CD4-positive, alpha-beta memory T cell (primary cell): ENCODE results near the gene F7. TPM values are rescaled to one million over a fixed set of nuclear protein-coding genes. Genes with fewer than 3 reads are reported as not detected.
A peak's percentile ranks its signal among the peaks of the same experiment; 100 is the strongest.

ENCODE experiments used
- CTCF ChIA-PET: fragments of 350-600 bp; sonication (Branson Sonifier 250); formaldehyde crosslinking; loops from one replicate; lab custom pipeline; 2021; ENCODE audit warnings: inconsistent platforms; ENCODE audit not compliant: partially characterized antibody; lab: Charles Lee
- POLR2A ChIA-PET: fragments of 350-600 bp; sonication (Branson Sonifier 250); formaldehyde crosslinking; loops from one replicate; lab custom pipeline; 2021; ENCODE audit not compliant: partially characterized antibody; lab: Charles Lee
- DNase-seq, 5 donors: peaks; one replicate each; pipeline versions ENCODE4 v3.0.0 to v3.0.0-alpha.2; 2020 to 2022; ENCODE audit warnings: mixed read lengths in 1 of 5
- H3K27ac ChIP-seq: one replicate; pipeline ENCODE4 v1.7.0; 2013; ENCODE audit warnings: low read depth, low read length
- H3K27me3 ChIP-seq: 2 replicates; pipeline ENCODE4 v1.7.0; 2013; ENCODE audit warnings: mild to moderate bottlenecking, low read length, moderate library complexity; ENCODE audit not compliant: insufficient read depth
- H3K36me3 ChIP-seq: 2 replicates; pipeline ENCODE4 v1.7.0; 2013; ENCODE audit warnings: mild to moderate bottlenecking, low read length, moderate library complexity; ENCODE audit not compliant: insufficient read depth
- H3K4me1 ChIP-seq: 2 replicates; pipeline ENCODE4 v1.7.0; 2013; ENCODE audit warnings: mild to moderate bottlenecking, low read length, moderate library complexity; ENCODE audit not compliant: insufficient read depth
- H3K4me3 ChIP-seq, 2 donors: one replicate each; pipeline ENCODE4 v1.7.0; 2013; ENCODE audit warnings: low read length in 2 of 2, mild to moderate bottlenecking in 1 of 2
- H3K9me3 ChIP-seq, 2 donors: one replicate each; pipeline ENCODE4 v1.7.0; 2013; ENCODE audit warnings: low read length in 2 of 2, control low read depth in 1 of 2; ENCODE audit not compliant: control insufficient read depth in 1 of 2
- H3K27ac Mint-ChIP-seq, 7 donors: one replicate each; pipeline ENCODE4 v1.8.0; 2020 to 2021; ENCODE audit warnings: mixed read lengths in 7 of 7, mild to moderate bottlenecking in 6 of 7, inconsistent platforms in 3 of 7, moderate library complexity in 3 of 7
- H3K27me3 Mint-ChIP-seq, 2 donors: one replicate each; pipeline ENCODE4 v1.8.0; 2020 to 2021; ENCODE audit warnings: mixed read lengths in 2 of 2
- H3K36me3 Mint-ChIP-seq, 2 donors: one replicate each; pipeline ENCODE4 v1.8.0; 2020 to 2021; ENCODE audit warnings: mixed read lengths in 2 of 2, inconsistent platforms in 1 of 2, mild to moderate bottlenecking in 1 of 2
- H3K4me1 Mint-ChIP-seq, 4 donors: one replicate each; pipeline ENCODE4 v1.8.0; 2020 to 2021; ENCODE audit warnings: mixed read lengths in 4 of 4, mild to moderate bottlenecking in 1 of 4
- H3K4me3 Mint-ChIP-seq, 8 donors: one replicate each; pipeline ENCODE4 v1.8.0; 2020 to 2021; ENCODE audit warnings: mixed read lengths in 8 of 8, mild to moderate bottlenecking in 7 of 8, moderate library complexity in 6 of 8, inconsistent platforms in 3 of 8
- H3K9me3 Mint-ChIP-seq, 8 donors: one replicate each; pipeline ENCODE4 v1.8.0; 2020 to 2021; ENCODE audit warnings: mixed read lengths in 8 of 8, mild to moderate bottlenecking in 5 of 8, inconsistent platforms in 3 of 8, moderate library complexity in 1 of 8
- intact Hi-C: fragments of 100-400 bp; cut with micrococcal nuclease; formaldehyde crosslinking; loops from one replicate; pipeline ENCODE4 v1.15.1; 2023
- polyA plus RNA-seq, 2 donors: library from polyadenylated mRNA; unstranded; fragments of 300-500 nt; fragmentation: Illumina TruSeq; gene quantifications; one replicate each; pipeline ENCODE4 v1.2.3, GENCODE V29; 2021
- total RNA-seq, 2 experiments: library from RNA; stranded (reverse); gene quantifications; one replicate each; pipeline ENCODE4 v1.2.3, GENCODE V29; 2021

Gene F7
- total and polyA plus RNA-seq, 4 experiments from 2014 or later: not detected

- no peaks in the 10 kb centered on the region for H3K27me3 Mint-ChIP-seq
- Histone ChIP-seq H3K36me3 (no peaks in the 10 kb centered on the region), H3K9me3 (no peaks in the 10 kb centered on the region), H3K4me1 (no peaks in the 10 kb centered on the region), H3K4me3 (no peak overlapping the region), H3K27me3 (no peaks in the 10 kb centered on the region), H3K27ac (no peak overlapping the region)
- POLR2A ChIA-PET: no interaction called here
- no peaks in the 10 kb centered on the region for H3K4me1 Mint-ChIP-seq
- no peak overlapping the region for H3K27ac Mint-ChIP-seq
- no peak for DNase-seq
- CTCF ChIA-PET: no interaction called here
- intact Hi-C loops: no loop called here
- peaks cover 0 to 2% (median 0%) of the 10 kb centered on the region in 8 donors for H3K9me3 Mint-ChIP-seq
- peaks cover 6 to 8% of the 10 kb centered on the region in 2 donors for H3K36me3 Mint-ChIP-seq
- H3K4me3 Mint-ChIP-seq: no peak overlapping the region
Measured at GRCh38 chr13:113060557-113061270, 44.9 kb upstream of the F7 start.

- H3K9me3 Mint-ChIP-seq: peaks cover 0 to 2% (median 0%) of the 10 kb centered on the region in 8 donors
- no peaks in the 10 kb centered on the region for H3K4me1 Mint-ChIP-seq
- Histone ChIP-seq H3K36me3 (no peaks in the 10 kb centered on the region), H3K27ac (no peak overlapping the region), H3K4me3 (no peak overlapping the region), H3K27me3 (no peaks in the 10 kb centered on the region), H3K4me1 (no peaks in the 10 kb centered on the region), H3K9me3 (no peaks in the 10 kb centered on the region)
- H3K36me3 Mint-ChIP-seq: peaks cover 6 to 8% of the 10 kb centered on the region in 2 donors
- H3K4me3 Mint-ChIP-seq: no peak overlapping the region
- H3K27me3 Mint-ChIP-seq: no peaks in the 10 kb centered on the region
- ChIA-PET CTCF (no interaction called here), POLR2A (no interaction called here)
- no peak for DNase-seq
- intact Hi-C loops: no loop called here
- H3K27ac Mint-ChIP-seq: no peak overlapping the region
Measured at GRCh38 chr13:113061271-113061625, 44.3 kb upstream of the F7 start.

DNA sequence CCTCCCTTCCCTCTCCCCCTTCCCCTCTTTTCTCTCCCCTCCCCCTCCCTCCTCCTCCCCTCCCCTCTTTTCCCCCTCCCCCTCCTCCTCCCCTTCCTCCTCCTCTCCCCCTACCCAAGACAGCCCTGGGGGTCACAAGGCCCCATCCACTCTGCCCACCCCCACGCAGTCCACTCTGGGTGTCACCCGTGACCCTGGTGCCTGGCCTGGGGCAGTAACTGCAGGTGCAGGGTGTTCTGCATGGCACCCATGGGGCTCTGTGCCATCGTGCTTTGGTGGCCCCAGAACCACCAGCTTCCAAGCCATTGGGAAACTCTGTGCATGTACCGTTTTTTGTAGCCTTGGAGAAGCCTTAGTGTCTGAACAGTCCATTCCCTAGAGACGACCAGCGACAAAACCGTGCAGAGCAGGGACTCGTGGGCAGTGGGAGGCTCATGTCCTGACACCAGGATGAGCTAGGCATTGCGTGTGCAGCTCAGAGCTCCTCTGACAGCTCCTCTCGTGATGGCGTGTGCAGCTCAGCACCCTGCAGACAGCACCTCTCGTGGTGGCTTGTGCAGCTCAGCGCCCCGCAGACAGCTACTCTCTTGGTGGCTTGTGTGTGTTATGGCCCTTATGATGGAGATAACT lies 43.7 kb upstream of the F7 start:
- Mint-ChIP-seq H3K27ac (no peak overlapping the region), H3K9me3 (peaks cover 0 to 2% (median 0%) of the 10 kb centered on the region in 8 donors), H3K27me3 (no peaks in the 10 kb centered on the region), H3K4me3 (no peak overlapping the region), H3K4me1 (no peaks in the 10 kb centered on the region), H3K36me3 (peaks cover 6 to 8% of the 10 kb centered on the region in 2 donors)
- no peak for DNase-seq
- ChIA-PET CTCF (no interaction called here), POLR2A (no interaction called here)
- Histone ChIP-seq H3K36me3 (no peaks in the 10 kb centered on the region), H3K4me1 (no peaks in the 10 kb centered on the region), H3K9me3 (no peaks in the 10 kb centered on the region), H3K4me3 (no peak overlapping the region), H3K27me3 (no peaks in the 10 kb centered on the region), H3K27ac (no peak overlapping the region)
- intact Hi-C loops: no loop called here

DNA sequence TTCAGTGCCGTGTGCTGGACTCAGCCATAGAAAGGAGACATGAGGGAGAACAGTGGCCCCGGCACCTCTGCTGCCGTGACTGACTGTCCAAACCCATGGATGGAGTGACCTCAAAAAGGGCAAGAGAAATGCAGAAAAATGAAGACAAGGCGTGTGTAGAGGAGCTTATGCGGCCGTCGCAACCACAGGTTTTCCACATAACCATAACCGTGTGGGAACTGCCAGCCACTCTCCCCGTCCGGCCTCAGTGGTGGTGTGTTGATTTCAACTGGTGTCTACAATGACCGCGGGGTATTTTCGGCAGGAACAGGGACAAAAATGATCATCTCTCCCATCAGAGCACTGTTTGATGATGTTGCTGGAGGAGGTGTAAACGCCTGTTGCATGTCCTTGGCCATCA lies 42.9 kb upstream of the F7 start:
- Mint-ChIP-seq H3K4me1 (no peaks in the 10 kb centered on the region), H3K9me3 (peaks cover 0 to 2% (median 0%) of the 10 kb centered on the region in 8 donors), H3K36me3 (peaks cover 6 to 8% of the 10 kb centered on the region in 2 donors), H3K4me3 (no peak overlapping the region), H3K27ac (peak overlapping the region in 1 of 7 donors; percentile 26), H3K27me3 (no peaks in the 10 kb centered on the region)
- Histone ChIP-seq H3K27me3 (no peaks in the 10 kb centered on the region), H3K9me3 (no peaks in the 10 kb centered on the region), H3K4me1 (no peaks in the 10 kb centered on the region), H3K36me3 (no peaks in the 10 kb centered on the region), H3K27ac (no peak overlapping the region), H3K4me3 (no peak overlapping the region)
- POLR2A ChIA-PET: no interaction called here
- intact Hi-C loops: no loop called here
- CTCF ChIA-PET: no interaction called here
- no peak for DNase-seq

- intact Hi-C loops: no loop called here
- H3K27me3 ChIP-seq: no peaks in the 10 kb centered on the region
- Mint-ChIP-seq H3K9me3 (peaks cover 0 to 2% (median 0%) of the 10 kb centered on the region in 8 donors), H3K27ac (no peak overlapping the region), H3K4me1 (no peaks in the 10 kb centered on the region), H3K36me3 (peaks cover 6 to 8% of the 10 kb centered on the region in 2 donors), H3K4me3 (no peak overlapping the region), H3K27me3 (no peaks in the 10 kb centered on the region)
- POLR2A ChIA-PET: no interaction called here
- H3K36me3 ChIP-seq: no peaks in the 10 kb centered on the region
- CTCF ChIA-PET: no interaction called here
- no peak for DNase-seq
- no peak overlapping the region for H3K27ac ChIP-seq
- no peaks in the 10 kb centered on the region for H3K9me3 ChIP-seq
- H3K4me3 ChIP-seq: no peak overlapping the region
- no peaks in the 10 kb centered on the region for H3K4me1 ChIP-seq
Measured at GRCh38 chr13:113063091-113063491, 42.5 kb upstream of the F7 start.

DNA sequence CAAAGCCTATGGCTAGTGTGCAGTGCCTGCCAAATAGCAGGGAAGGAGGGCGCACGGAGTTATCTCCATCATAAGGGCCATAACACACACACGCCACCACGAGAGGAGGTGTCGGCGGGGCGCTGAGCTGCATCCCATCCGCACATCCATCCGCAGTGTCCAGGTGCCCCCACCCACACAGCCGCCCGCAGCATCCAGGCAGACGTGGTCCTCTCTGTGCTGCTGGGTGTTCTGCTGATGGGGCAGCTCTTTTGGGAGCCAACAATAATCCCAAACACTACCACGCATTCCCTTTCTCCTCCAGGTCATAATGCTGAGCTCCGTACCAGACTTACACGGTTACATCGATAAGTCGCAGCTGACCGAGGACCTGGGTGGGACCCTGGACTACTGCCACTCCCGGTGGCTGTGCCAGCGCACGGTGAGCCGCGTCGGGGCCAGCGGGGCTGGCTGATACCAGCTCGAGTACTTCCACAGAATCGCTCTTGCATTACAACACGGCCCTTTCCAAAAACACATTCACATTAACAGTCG lies 41.5 kb upstream of the F7 start:
- CTCF ChIA-PET: no interaction called here

GRCh38 chr13:113064534-113065405 lies 40.8 kb upstream of the F7 start:
- POLR2A ChIA-PET: no interaction called here
- H3K9me3 Mint-ChIP-seq: peaks cover 0 to 2% (median 0%) of the 10 kb centered on the region in 8 donors
- CTCF ChIA-PET: no interaction called here

More for the DNA sequence above, 41.5 kb upstream of the F7 start:
- intact Hi-C loops: no loop called here
- Mint-ChIP-seq H3K4me1 (no peaks in the 10 kb centered on the region), H3K36me3 (peaks cover 6 to 8% of the 10 kb centered on the region in 2 donors), H3K9me3 (peaks cover 0 to 2% (median 0%) of the 10 kb centered on the region in 8 donors), H3K4me3 (no peak overlapping the region), H3K27ac (no peak overlapping the region), H3K27me3 (no peaks in the 10 kb centered on the region)
- Histone ChIP-seq H3K4me3 (no peak overlapping the region), H3K27me3 (no peaks in the 10 kb centered on the region), H3K36me3 (no peaks in the 10 kb centered on the region), H3K9me3 (no peaks in the 10 kb centered on the region), H3K27ac (no peak overlapping the region), H3K4me1 (no peaks in the 10 kb centered on the region)
- POLR2A ChIA-PET: no interaction called here
- no peak for DNase-seq

More at GRCh38 chr13:113064534-113065405, 40.8 kb upstream of the F7 start:
- Histone ChIP-seq H3K4me3 (no peak overlapping the region), H3K27ac (no peak overlapping the region), H3K36me3 (no peaks in the 10 kb centered on the region), H3K27me3 (no peaks in the 10 kb centered on the region), H3K9me3 (no peaks in the 10 kb centered on the region), H3K4me1 (no peaks in the 10 kb centered on the region)
- H3K27ac Mint-ChIP-seq: no peak overlapping the region
- H3K4me3 Mint-ChIP-seq: peak overlapping the region in 1 of 8 donors; percentile 17
- intact Hi-C loops: no loop called here
- DNase-seq: no peak
- peaks cover 6 to 8% of the 10 kb centered on the region in 2 donors for H3K36me3 Mint-ChIP-seq
- H3K27me3 Mint-ChIP-seq: no peaks in the 10 kb centered on the region
- no peaks in the 10 kb centered on the region for H3K4me1 Mint-ChIP-seq
